ENCODE measurements around the gene RESF1.
A peak's percentile ranks its signal among the peaks of the same experiment; 100 is the strongest.
"Not testable (repeated sequence)": the region's sequence is repeated elsewhere in the genome, so short reads cannot be mapped to it uniquely, and the experiment has no call there.

RESF1 gene

DNA sequence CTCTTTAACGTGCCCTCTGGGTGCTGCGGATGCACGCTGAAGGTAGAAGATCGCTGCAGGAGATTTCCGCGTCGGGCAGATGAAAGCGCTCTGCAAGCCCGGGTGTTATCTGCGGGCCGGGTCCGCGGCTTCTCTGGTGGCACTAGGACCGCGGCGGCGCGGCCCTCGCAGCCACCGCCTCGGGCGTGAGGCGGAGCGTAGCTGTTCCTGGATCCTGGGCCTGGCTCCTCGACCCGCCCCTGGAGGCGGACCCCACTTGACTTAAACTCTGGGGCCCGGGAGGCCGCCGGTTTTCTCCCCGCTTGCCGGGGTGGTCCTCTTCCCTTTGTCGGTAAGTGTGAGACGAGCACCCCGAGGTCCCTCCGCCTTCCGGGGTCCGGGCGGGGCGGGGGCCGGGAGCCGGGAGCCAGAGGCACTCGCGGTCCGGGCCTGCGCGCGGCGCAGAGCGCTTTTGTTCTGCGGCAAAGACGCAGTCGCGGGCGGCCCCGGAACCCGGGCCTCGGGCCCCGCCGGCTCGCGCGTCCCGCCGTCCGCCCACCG is at the start of gene RESF1:
Gene RESF1 (plus strand): TSS at position 255 of the 540 bp plus-strand sequence. CDS start 21,541 bp downstream, outside the sequence.
- peak; percentile 84 for DNase-seq (ENCODE audit: low spot score)

GRCh38 chr12:31914927-31915326 is 44.3 kb upstream of the RESF1 start:
- no peak for DNase-seq (ENCODE audit: low spot score)

- DNase-seq (ENCODE audit: low spot score), result no peak
These were observed 43.8 kb upstream of the RESF1 start for GRCh38 chr12:31915446-31915845.

DNA sequence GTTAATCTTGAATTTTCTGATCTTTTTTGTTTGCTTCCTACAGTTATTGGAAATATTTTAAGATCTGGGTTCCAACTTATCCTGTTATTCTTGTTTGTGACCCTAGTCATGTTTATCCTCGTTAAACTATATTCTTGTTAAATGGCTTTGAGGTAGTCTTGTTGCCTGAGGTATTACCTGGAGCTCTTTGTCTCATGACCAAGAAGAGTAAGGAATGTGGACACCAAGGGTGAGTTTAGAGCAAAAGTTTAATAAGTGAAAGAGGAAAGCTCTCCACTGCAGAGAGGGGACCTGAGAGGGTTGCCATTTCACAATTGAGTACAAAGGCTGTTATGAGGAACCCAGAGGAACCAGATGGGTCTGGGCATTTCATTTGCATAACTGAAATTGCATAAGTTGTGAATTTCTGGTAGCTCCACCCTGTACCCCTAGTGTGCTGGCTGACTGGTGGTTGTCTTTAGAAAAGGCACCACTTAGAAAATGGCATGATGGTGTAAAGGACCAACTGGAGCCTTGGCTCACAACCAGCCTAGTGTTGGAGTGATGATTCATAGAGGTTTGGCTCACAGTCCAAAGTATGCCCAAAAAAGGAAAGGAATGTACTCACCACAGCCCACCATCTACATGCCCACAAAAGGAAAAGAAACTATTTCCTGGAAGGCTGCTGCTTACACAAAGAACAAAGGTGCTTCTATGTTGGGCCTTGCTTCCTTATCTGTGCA is 36.7 kb upstream of the RESF1 start:
- no peak for DNase-seq (ENCODE audit: low spot score)

GRCh38 chr12:31923063-31923412 is 36.2 kb upstream of the RESF1 start:
- DNase-seq (ENCODE audit: low spot score), result no peak

- no peak for DNase-seq (ENCODE audit: low spot score)
These were observed 30.8 kb upstream of the RESF1 start for GRCh38 chr12:31928246-31929026.

- no peak for DNase-seq (ENCODE audit: low spot score)
These were observed 30.1 kb upstream of the RESF1 start for GRCh38 chr12:31929027-31929526.

DNA sequence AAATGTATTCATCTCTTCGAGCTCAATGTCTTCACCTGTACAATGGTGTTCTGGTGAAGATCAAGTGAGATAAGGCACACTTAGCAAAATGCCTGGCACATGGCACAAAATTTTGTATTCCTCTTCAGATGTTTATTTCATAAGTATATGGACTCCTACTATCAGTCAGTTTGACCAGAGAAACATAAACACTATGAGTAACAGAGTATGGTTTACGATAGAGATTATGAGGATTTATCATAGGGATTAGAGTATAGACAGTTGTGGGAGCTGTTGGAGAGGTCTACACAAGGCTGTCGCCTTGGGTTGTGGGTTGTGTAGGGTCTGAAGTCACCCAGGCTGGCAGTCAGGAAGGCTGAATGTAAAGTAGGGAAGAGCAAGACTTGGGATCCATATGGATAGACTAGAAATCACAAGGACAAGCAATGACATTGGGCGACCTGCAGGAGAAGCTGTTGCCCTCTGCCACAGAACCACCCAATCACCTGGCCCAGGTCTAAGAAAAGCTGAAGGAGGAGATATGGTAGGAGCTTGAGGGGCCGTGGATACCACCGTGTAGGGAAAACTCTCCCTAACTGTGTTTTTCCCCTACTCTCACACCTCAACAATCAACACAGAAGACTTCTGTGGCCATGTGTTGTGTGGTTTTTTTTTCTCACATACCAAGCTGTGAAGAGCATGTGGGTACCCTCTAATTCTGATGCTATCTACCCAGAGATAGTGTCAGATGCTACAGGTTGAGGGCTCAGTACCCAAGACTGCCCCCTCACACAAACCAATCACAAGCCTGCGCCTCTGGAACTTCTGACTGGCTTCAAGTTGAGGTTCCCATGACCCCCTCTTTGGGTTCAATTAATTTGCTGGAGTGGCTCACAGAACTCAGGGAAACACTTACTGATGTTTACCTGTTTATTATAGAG is 27.2 kb upstream of the RESF1 start:
- DNase-seq (ENCODE audit: low spot score), result no peak

DNA sequence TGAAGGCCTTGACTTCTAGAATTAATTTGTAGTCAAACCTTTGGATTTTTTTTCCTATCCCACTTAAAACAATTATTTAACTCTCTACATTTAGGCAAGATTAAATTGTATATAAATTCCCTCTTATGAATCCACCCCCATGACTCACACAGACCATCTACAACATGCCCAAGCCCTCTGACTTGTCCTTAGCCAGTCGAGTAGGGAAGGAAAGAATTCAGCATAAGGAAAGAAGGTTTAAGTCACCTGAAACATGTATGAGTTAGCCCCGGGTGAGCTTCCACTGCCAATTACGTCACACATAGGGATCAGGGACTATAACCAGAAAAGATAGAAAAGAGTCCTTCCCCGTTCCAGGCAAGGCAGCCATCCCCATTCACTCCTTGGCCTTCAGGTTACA is 14.9 kb upstream of the RESF1 start:
- DNase-seq (ENCODE audit: low spot score), result no peak

GRCh38 chr12:31947971-31948370 is 11.2 kb upstream of the RESF1 start:
- DNase-seq (ENCODE audit: low spot score), result no peak

- DNase-seq (ENCODE audit: low spot score), result not testable (repeated sequence)
These were observed 10.4 kb upstream of the RESF1 start for GRCh38 chr12:31948697-31949359.

- DNase-seq (ENCODE audit: low spot score), result no peak
These were observed 9.1 kb upstream of the RESF1 start for GRCh38 chr12:31950088-31950487.

DNA sequence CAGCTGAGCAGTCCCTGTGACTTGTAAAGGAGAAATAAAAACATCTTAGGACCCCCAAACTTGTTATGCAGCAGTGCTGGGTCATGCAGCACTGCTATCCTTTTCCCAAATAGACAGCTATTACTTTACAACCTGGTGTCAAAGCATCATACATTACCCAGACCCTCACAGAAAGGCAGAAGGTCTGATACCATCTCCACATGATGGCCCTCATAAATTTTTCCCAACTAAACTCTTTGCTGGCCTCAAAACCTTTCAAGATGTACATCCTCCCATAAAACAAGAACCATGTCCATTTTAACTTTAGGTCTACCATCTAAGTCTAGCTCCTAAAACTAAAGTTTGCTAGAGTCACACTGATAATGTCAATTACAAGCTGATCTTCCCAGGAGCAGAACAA is 8.7 kb upstream of the RESF1 start:
- DNase-seq (ENCODE audit: low spot score), result no peak

DNA sequence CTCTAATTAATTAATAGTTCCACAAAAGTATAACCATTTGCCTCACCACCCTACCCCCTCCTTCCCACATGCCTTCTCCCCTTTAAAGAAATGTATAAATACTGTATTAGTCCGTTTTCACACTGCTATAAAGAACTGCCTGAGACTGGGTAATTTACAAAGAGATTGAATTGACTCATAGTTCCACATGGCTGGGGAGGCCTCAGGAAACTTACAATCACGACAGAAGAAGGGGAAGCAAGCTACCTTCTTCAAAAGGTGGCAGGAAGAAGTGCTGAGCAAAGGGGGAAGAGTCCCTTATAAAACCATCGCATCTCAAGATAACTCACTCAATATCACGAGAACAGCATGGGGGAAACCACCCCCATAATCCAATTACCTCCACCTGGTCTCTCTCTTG is 8.2 kb upstream of the RESF1 start:
- DNase-seq (ENCODE audit: low spot score), result no peak

DNA sequence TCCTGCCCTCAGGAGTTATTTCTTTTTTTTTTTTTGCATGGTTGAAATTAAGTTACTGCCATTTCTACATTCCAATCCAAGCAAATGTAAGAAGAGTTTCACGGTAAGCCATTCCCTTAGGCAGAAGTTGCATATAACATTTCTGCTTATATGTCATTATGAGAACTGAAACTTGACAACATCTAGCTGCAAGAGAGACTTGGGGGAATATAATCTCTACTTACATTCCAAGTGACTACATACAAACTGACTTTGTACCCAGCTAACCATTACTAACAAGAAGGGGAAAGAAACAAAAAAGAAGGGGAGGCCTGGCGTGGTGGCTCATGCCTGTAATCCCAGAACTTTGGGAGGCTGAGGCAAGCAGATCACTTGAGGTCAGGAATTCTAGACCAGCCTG is 7.3 kb upstream of the RESF1 start:
- DNase-seq (ENCODE audit: low spot score), result no peak

DNA sequence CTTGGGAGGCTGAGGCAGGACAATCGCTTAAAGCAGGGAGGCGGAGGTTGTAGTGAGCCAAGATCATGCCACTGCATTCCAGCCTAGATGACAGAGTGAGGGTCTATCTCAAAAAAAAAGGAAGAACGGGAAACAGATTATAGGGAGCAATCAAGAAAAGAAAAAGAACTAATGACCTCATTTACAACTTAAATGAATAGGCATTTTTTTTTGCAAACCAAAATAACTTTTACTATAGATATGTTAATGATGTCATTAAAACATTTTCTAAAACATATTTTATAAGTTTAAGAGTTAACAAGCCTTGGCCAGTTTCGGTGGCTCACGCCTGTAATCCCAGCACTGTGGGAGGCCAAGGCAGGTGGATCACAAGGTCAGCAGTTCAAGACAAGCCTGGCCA is 6.8 kb upstream of the RESF1 start:
- DNase-seq (ENCODE audit: low spot score), result no peak

DNA sequence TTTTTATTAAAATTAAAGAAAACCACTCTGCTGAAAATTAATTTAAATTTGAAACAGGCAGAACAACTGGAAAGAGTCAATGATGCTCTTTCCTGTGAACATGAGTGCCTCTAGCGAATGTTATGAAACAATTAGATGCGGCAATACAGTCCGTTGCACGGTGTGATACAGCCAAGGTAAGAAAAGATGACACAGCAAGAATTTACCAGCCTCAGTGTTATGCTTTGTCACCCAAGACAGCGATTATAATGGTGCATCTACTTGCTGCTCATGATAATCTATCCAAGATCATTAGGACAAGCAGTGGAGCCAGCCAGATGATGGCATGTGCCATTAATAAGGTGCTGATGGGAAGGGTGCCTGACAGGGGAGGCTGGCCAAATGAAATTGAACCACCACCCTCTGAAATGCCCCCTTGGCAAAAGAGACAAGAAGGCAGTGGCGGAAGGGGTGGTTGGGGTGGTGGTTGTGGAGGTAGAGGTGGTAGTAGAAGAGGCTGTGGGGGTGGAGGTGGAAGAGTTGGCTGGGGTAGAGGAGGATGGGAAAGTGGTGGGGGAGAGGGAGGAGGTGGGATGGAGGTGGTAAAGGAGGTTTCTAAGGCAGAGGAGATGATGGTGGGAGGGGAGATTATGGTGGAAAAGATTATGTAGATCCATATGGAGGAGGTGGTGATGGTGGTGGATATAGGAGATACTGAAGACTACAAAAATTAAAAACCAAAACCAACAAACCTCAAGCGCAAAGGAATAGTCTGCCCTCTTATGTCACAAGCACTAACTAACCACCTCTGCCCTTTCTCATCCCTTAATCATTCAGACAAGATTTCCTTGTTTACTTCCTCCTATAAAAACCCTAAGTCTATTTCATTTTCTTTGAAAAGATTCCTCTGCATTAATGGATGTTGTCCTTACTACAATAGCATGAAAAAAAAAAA is 4.0 kb upstream of the RESF1 start:
- no peak for DNase-seq (ENCODE audit: low spot score)

DNA sequence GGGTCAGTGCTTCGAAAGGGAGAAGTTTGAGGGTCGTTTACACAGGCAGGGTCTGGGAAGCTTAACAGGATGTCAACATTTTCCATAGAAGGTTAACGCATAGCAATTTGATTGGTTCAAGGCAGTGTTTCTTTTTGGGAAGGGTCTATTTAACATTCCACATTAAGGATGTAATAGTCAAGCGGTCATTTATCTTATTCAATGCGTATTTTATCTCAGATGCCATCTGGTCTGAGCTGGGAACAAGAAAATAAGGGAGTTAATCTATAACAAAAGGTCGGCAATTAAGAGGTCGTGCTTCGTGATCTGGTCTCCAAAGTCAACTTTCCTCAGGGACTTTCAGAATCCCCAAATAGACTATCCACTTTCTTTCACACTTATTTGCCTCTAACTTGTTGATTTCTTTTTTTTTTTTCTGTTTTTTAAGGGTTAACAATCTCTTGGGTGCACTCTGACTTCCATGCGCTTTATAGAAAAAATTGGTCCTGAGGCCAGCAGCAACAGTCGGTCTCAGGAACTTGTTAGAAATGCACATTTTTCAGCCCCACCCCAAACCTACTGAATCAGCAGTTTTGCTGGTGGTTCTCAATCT is 550 bp upstream of the RESF1 start:
- no peak for DNase-seq (ENCODE audit: low spot score)

DNA sequence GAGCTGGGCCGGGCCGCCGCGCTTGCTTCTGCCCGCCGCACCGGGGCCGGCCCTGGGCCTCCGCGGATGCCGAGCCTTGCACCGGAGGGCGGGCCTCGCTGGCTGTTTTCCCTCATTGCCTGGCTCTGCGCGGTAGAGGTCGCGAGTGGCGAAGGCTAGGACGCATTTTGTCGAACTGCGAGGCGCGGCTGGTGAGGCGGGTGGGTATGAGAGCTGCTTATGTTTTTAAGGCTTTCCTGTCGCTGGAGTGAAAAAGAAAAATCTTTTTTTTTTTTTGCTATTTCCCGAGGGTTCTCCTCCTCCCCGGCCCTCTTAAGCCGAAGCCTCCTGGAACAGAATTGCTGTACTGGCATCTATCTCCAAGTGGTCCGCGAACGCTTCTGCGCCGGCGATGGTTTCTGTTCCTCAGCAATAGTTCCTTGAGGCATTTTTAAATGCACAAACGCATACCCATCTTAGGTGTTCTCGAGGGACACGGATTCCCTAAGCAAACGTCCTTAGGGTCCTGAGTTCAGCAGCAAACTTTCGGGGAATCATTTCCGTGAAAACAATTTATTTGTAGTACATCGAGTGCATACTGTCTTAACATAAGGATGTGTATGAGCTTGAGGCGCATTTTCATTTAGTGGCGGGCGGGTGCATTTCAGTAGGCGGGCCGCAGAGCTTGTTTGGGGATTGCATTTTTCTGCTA is 631 bp downstream of the RESF1 start:
- peak; percentile 46 for DNase-seq (ENCODE audit: low spot score)

All from germinal center (tissue), 1 donor.